HG03439 (cell line): ENCODE results near the gene TNFSF4.

Experiments
- ATAC-seq: cut with Tn5 transposase; IDR thresholded peaks from one replicate; pipeline ENCODE4 v1.9.1; 2021; ENCODE audit warnings: mild to moderate bottlenecking, moderate library complexity; ENCODE audit not compliant: unreplicated experiment

TNFSF4 gene

DNA sequence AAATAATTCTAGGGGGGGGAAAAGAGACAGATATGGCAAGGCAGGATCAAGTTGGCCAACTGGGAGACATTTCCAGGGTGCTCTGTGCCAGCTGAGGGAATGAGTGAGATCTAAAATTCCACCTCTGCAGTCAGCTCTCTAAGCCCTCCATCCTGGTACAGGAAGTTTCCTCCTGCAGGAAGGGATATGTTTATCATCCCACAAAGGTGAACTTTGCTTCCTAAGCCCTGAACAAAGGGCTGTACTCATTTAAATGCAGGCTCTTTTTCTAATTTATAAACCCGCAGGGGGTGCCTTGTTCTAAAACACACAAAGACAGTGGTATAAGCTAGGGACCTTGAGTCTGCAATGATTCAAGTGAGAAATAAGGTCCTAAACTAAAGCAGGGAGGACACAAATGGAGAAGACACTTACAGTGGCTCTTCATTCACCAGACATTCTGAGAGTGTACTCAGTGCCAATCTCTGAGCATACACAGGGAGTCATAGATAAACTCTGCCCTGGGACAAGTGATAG lies 3.6 kb upstream of the TNFSF4 start:
- no peak for ATAC-seq

DNA sequence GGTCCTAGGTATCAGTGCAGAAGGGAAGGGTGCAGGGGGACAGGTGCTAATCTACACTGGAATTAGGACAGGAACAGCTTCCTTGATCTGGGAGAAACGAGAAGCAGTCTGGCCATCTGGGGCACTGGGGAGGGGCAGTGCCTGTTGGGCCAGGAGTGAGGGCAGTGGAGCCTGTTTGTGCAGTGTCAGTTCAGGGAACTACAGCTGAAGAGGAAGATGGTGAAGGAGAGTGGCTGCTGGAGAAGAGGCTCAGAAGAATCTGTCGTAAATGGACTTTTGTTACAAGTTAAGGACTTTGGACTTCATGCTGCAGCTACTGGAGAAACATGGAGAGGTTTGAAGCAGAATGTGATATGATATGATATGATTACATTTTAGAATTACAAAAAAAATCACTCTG lies 3.2 kb upstream of the TNFSF4 start:
- ATAC-seq, result no peak

DNA sequence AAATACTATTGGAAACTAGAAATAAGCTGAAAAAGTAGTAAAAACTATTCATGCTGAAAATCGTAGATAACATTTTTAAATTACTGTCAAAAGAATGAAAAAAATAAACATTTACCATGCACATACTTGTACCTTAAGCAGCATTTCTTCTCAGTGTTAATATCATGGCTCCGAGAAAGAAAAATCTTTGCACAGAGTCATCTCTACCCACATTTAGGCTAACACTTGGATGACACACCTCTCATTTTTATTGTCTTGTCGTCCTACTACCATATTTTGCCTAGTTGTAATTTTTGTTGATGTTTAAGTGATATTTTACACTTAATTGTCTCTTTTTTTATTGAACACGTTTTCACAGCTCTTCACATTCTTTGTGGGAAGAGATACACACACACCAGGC lies 1.7 kb upstream of the TNFSF4 start:
- ATAC-seq, result no peak

DNA sequence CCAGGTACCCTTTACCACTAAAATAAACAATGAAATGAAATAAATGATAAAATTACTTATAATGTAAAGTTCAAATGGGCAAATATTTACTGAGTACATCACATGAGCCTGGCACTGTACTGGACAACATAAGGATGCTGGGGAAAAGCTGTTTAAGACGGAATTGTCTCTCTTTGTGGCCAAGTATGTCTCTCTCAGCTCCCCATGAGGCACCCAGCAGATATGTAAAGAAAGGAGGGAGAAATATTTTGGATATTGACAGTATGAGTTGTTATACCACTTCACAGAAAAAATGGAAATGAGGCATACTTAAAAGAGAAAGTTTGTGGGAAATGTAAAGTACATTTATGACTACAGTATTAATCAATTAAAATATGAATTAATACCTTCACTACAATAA lies 1.0 kb upstream of the TNFSF4 start:
- ATAC-seq, result no peak

DNA sequence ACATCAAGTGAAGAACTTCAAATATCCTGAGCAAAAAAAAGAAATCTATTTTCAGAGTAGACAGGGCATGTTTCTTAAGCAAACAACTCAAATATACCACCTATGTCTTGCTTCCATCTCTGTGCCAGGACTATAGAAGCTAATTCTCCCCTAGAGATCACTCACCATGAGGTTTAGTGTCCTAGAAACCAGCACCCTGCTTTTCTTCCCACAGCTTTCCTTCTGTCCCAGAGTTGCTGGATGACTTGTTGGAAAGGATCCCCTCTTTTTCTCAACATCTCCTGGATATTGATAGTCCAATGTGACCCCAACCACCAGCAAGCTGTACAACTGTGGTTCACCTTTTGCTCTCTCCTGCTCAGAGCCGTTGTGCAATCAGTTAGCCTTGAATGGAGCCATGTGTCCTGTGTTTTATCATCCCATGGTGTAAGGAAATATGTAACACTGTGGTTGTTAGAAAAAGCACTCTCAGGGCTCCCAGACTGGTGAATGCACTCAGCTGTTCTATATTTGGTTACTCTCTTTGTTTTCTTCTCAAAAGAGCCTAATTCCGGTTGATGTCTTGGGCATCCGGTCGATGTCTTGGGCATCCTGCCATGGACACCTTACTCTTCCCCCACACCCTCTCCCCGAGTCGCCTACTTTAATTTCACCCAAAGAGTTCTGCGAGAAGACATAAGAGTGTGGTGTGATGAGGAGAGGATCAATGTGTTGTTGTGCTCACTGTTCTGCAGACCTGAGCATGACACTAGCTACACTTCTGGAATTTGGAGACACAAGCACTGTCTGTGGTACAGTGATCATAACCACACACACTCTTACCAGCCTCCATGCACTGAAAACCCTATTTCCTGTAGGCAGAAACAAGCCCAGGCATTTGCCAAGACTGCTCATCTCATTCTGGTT lies 1.7 kb downstream of the TNFSF4 start:
- ATAC-seq, result no peak

DNA sequence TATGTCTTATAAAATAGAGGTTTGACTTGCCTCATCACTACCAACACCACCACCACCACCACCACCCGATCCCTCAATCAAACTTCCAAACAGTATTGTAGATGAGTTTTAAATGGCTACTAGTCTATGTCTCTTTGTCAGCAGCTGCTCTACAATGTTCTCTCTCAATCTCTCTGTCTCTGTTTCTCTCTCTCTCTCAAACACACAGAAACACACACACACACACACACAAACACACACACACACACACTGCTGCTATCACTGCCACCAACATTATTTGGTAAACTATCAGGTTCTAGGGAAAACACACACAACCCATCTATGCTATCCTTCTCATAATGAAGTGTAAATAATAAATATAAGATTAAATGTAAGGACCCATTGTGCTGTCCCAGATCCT lies 2.4 kb downstream of the TNFSF4 start:
- ATAC-seq, result no peak

DNA sequence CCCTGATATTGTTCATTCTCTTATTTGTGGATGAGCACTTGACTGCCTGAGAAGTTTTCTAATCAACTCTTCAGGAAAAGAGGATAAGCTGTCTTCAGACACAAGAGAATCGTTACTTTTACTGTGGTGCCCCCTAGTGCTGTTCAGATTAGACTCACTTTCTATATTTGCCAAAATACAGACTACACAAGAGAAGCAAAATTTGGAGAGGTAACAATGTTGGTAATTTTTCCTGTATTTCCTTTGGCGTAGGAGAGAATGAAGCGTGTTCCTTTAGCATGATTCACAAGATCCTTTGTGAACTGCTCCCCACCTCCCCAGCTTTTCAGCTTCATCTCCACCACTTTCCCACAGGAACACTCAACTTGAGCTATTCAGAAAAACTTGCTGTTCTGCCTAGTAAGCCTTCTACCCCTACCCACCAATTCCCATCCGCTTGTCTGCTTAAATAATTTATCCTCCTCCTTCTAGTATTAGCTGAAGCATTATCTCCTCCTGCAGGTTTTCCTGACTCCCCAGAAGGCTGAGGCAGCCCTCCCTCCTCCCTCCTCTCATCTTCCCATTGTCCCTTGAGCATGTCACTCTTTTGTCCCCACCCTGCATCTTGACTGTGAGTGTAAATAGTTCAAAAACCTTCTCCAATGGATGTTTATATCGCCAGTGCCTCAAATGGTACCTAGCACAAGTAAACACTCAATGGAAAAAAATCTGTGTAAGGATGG lies 4.5 kb downstream of the TNFSF4 start:
- ATAC-seq, result no peak

DNA sequence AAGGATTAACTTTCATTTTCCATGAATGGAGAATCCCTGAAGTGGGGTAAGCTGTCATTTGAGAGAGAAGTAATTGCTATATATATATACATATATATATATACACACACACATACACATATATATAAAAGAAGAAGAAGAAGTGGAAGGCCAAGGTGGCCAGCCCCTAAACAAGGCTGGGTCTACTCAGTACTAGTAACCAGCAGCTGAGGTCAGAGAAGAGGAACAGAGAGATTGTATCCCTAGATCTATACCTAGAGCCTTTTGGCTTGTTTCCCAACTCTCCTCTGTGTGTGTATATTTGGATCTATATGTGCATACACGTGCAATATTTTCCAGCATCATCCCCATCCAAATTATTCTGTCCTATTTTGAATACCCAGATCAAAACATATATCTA lies 5.2 kb downstream of the TNFSF4 start:
- no peak for ATAC-seq

DNA sequence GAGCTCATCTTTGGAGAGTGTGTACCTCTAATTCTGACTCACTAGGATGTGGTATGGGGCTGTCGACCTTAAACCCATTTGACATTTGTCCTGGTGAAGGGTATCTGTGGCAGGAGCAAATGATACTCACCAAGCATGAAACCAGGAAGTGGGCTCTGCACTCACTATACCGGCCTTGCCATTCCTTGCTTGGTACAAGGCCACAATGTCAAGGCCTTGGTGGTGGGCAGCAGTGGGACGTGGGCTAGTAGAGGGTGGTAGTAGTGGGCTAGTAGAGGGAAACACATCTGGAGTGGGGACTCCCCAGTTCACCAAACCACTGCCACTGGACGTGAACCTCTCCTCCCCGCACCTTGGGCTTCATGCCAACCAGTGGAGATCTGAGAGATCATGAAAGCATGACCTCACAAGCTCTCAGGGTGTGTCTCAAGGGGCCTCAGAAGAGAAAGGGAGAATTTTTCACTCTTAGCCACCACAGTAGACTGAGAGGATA lies 11.5 kb downstream of the TNFSF4 start:
- ATAC-seq, result peak; percentile 85

DNA sequence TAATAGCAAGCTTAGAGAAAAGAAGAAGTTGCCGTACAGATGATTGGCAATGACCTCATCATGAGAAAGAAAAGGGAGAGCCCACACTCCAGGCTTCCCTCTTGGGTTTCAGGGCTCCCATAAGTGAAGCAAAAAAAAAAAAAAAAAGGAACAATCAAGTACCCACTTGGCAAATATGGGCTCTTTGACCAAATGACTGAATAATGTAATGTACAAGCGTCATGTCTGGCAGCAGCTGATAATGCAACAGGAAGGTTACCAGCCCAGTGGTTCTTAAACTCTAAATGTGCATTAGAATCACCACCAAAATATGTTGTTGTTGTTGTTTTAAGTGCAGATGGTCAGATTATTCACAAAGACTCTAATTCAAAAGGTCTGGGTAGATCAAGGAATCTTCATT lies 13.5 kb downstream of the TNFSF4 start:
- ATAC-seq, result no peak

DNA sequence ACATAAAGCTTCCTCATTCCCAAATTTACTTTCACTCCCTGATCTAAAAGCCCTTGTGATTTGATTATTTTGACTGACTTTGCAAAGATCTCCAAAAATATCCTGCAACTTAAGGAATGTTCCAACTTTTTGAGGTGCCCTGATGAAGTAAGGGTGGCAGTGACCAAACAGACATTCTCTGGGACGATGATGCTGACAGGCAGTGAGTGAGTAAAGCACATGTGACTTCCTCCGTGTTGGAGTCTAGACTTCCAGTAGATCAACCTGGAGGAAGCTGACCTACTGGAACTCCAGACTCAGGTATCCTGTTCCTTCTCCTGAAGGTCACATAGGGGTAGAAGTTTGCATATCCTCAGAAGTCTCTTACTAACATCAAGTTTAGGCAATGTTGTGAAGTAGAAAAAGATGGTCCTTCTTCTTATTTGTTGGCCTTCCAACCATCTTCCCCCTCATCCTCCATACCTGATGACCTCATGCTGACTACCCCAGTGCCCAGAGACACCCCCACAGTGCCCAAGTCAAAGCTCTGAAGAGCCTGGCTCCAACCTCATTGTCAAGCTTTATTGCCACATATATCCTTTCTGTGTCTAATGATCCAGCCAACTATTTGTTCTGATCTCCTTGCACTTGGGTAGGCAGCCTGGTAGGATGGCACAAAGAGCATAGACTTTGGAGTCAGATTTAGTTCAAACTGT lies 16.0 kb downstream of the TNFSF4 start:
- no peak for ATAC-seq

DNA sequence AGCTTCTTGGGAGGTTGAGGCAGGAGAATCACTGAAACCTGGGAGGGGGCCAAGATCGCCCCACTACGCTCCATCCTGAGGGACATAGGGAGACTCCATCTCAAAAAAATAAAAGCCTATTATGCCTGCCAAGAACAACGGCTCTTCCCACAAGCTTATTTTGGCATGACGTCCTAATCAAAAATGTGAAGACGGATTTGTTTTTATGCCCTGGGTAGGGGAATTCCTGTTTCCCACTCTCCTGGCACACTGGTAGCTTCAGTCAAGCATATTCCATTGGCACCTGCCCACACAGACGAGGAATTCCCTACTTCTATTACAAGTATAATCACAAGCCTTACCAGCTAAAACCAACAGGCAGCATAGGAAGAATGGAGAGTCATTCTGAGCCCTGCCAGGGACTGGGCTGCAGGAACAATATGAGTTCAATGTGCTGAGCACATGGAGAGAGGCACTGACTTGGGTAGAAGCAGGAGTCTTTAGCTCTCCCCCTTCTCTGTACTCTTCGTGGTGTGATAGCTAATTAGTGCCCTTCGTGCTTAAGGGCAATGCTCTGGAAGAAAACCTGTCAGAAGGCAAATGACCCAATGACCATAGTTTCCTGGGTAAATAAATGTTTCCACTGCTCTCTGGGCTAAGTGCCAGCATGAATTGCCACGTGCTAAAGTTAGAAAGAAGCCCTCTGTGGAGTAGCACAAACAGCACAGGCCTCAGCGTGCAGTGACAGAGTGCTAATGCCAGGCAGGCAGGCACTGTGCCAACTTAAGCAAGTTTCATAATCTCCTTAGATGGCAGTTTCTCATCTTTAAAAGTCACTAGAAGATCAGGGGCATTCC lies 16.8 kb downstream of the TNFSF4 start:
- ATAC-seq, result no peak

DNA sequence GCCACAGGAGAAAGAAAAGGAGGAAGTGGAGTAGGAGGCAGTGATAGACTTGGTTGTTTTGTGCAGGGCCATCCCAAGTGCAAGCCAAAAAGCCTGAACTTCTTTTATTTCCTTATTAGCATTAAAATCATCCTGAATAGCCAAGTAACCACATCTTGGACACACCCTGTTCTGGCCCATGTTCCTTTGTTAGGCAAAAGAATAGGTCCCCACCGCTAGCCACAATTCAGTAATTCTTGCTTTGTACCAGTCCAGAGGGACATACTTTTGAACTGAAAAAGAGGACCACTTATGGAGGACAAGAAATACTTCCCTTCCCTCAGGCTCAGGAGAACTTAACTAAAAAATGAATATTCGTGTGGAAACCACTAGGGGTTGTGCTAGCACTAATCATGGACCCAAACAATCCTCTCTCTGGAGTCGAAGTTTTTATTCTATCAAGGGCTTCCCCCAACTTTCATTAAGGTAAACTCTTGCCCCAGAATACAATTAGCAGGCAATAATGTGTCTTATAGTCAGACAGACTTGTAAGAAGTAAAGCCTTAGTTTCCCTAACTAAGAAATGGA lies 19.4 kb downstream of the TNFSF4 start:
- no peak for ATAC-seq

DNA sequence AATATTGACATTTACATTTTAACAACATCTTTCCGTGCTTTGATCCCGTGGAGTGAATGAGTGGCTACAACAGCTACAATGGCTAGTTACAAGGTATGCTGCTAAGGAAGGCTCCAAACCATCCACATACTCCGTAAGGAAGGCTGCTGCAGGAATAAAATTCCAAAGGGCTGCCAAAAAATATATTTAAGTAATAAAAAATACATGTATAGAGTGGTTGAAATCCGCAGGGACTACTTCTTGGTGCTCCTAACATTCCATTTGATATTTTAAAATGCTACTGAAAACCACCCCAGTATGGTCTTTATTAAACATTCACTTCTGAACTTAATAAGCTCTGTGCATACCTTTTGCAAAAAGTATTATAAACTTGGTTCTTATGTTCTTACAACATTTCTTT lies 25.3 kb downstream of the TNFSF4 start:
- no peak for ATAC-seq

DNA sequence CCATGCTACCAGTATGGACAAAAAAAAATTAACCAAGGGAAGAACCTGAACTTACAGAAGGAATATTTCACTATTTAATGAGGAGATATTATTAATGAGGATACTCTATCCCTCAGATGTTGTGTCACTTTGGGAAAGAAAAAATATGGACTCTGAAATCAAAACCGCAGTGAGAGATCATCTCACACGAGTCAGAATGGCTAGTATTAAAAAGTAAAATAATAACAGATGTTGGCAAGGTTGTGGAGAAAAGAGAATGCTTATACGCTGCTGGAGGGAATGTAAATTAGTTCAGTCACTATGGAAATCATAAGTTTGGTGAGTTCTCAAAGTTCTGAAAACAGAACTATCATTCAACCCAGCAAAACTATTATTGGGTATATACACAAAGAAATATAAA lies 30.9 kb downstream of the TNFSF4 start:
- no peak for ATAC-seq

DNA sequence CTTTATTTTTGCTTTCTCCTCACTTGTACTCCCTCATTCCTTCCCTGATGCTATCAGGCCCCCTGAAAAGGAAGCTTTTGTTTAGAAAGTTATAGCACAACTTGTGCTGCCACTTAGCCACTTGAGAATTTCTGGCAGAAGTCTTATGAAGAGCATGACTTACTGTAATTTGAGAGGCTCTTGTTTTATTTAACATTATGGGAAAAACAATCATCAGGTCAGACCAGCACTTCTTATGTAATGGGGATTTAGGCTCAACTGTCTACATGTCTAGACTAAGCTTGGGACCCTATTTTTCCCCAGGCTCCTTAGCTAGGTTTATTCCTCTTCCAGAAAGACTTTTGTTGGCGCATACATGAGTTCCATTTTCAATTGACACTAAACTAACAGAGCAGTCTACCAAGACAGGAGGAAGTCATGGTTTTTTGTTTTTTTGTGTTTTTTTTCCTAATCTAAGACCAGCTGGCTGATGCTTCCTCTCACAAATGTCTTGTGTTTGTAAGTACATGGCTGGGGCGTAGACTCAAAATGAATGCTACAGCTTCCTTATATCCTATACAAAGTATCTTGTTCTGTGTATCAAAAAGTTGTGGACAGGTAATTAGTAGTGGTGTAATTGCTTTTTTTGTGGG lies 31.5 kb downstream of the TNFSF4 start:
- no peak for ATAC-seq

DNA sequence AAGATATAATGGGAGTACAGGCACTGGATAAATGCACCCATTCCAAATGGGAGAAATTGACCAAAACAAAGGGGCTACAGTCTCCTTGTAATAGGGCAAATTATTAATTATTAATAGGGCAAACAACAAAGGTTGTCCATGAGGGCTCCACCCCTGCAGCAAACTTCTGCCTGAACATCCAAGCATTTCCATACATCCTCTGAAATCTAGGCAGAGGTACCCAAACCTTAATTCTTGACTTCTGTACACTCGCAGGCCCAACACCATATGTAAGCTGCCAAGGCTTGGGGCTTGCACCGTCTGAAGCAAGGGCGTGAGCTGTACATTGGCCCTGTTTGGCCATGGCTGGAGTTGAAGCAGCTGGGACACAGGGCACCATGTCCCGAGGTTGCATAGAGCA lies 33.7 kb downstream of the TNFSF4 start:
- no peak for ATAC-seq

DNA sequence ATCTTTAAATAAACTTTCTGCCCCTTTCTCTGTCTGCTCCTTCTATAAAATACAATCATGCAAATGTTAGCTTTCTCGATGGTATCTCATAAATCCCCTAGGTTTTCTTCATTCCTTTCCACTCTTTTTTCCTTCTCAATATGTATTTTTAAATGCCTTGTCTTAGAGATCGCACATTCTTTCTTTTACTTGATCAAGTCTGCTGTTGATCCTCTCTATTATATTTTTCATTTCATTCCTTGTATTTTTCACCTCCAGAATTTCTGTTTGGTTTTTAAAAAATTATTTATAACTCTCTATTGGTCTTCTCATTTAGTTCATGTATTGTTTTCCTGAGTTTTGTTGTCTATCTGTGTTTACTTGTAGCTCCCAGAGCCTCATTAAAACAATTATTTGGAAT lies 36.0 kb downstream of the TNFSF4 start:
- ATAC-seq, result no peak

DNA sequence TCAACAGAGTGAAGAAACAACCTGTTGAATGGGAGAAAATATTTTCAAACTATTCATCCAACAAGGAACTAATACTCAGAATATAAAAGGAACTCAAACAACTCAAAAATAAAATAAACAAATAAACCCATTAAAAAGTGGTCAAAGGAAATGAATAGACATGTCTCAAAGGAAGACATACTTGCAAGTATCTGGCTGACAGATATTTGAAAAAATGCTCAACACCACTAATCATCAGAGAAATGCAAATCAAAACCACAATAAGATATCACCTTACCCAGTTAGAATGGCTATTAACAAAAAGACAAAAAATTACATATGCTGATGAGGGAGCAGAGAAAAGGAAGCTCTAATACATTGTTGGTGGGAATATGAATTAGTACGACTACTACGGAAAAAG lies 38.2 kb downstream of the TNFSF4 start:
- no peak for ATAC-seq

DNA sequence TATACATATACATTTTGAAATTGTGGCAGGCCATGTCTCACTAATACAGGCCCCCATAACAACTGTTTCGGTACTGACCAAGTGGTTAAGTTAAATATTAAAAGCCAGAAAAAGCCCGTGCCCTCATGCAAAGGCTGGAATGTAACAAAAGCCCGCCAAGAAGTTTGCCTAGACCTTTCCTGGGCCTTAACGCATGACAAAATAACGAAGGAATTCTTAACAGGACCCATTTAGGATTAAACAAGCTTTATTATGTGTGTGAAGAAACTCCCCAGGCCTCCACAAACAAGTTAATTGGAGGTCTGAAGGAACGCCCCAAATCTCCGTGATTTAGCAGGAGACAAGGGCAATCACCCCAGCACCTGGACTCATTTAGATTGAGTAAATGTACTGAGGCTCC lies 42.4 kb downstream of the TNFSF4 start:
- ATAC-seq, result no peak
